Testis (tissue), 3 donors: ENCODE measurements around the gene OCIAD1. TPM values are rescaled to one million over a fixed set of nuclear protein-coding genes. Genes with fewer than 3 reads are reported as not detected.

Source experiments
- DNase-seq: peaks from one replicate; pipeline ENCODE4 v3.0.0-alpha.2; 2019
- H3K27ac ChIP-seq, 2 donors: fragments of 200-600 bp; sonication (generic); one replicate each; pipeline ENCODE4 v1.5.1; 2019
- H3K27me3 ChIP-seq: fragments of 200-600 bp; sonication (generic); one replicate; pipeline ENCODE4 v1.5.1; 2019
- H3K36me3 ChIP-seq: fragments of 200-600 bp; sonication (generic); one replicate; pipeline ENCODE4 v1.5.1; 2017; ENCODE audit warnings: low read depth; ENCODE audit errors: missing control alignments
- H3K4me1 ChIP-seq: fragments of 200-600 bp; sonication (generic); one replicate; pipeline ENCODE4 v1.5.1; 2019
- H3K4me3 ChIP-seq, 2 donors: fragments of 200-600 bp; sonication (generic); one replicate each; pipeline ENCODE4 v1.5.1; 2017 to 2019
- H3K9me3 ChIP-seq: fragments of 200-600 bp; sonication (generic); one replicate; pipeline ENCODE4 v1.5.1; 2017
- CTCF ChIP-seq, 3 experiments: fragments of 450-650 bp in 2 of 3; fragments of 200-600 bp in 1 of 3; sonication (generic) in 1 of 3; IDR thresholded peaks; one replicate each; pipeline ENCODE4 v1.5.1; 2016 to 2019; ENCODE audit warnings: antibody characterized with exemption in 3 of 3, mild to moderate bottlenecking in 2 of 3, moderate library complexity in 1 of 3
- POLR2A ChIP-seq: fragments of 450-650 bp; IDR thresholded peaks from one replicate; pipeline ENCODE4 v1.6.1; 2017; ENCODE audit warnings: antibody characterized with exemption, mild to moderate bottlenecking, moderate library complexity
- WGBS, 2 donors: methylation state at CpG; one replicate each; pipeline ENCODE4 v1.1.5; 2018; 5-methylcytosine and 5-hydroxymethylcytosine counted together
- intact Hi-C: fragments of 100-400 bp; cut with DNase I; formaldehyde crosslinking; loops from one replicate; pipeline ENCODE4 v1.15.1; 2023; ENCODE audit warnings: low total_unique reads
- polyA plus RNA-seq: library from polyadenylated mRNA; stranded (reverse); fragments of 350-450 nt; fragmentation: Illumina TruSeq; extraction: RNeasy Lipid Tissue Mini Kit (QIAGEN cat#74804); gene quantifications from one replicate; pipeline ENCODE4 v1.2.3, GENCODE V29; 2014; ENCODE audit warnings: low read depth, low replicate concordance; ENCODE audit not compliant: insufficient read depth
- total RNA-seq, 2 donors: library from RNA; depleted of rRNA; stranded (reverse); fragments of >200 nt; gene quantifications; one replicate each; pipeline ENCODE4 v1.2.3, GENCODE V29; 2016

Gene OCIAD1
- total and polyA plus RNA-seq, 3 donors from 2014 or later: 112 to 141 (median 126) TPM

DNA sequence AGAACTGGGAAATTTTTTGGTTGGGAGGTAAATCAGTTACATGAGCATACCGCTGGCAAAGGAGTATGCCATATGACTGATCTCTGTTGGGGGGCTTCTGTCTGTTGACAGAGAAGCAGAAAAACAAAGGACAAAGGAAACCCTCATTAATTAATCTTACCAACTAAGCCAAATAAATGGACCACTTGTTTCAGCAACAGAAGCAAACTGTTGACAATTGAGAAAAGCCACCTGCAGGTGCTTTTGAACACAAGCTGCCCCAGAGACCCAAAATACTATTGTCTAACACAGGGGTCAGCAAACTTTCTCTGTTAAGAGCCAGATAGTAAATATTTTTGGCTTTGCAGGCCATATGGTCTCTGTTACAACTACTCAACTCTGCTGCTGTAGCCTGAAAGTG is 43.8 kb upstream of the OCIAD1 start:
- Histone ChIP-seq H3K27ac (no peak overlapping the region), H3K36me3 (no peaks in the 10 kb centered on the region), H3K27me3 (no peaks in the 10 kb centered on the region), H3K9me3 (no peaks in the 10 kb centered on the region), H3K4me3 (no peak overlapping the region), H3K4me1 (no peaks in the 10 kb centered on the region)
- no peak for DNase-seq
- intact Hi-C loops: no loop called here
- 39 to 65% methylated on average over 1 of the region's 1 CpG for WGBS, 2 donors
- no peak for TF ChIP-seq CTCF (IDR thresholded peaks at IDR 0.05)
- TF ChIP-seq POLR2A: no peak

- TF ChIP-seq CTCF (IDR thresholded peaks at IDR 0.05) (no peak), POLR2A (no peak)
- no peaks in the 10 kb centered on the region for H3K27me3 ChIP-seq
- H3K36me3 ChIP-seq: no peaks in the 10 kb centered on the region
- no peak for DNase-seq
- H3K27ac ChIP-seq: no peak overlapping the region
- H3K4me1 ChIP-seq: no peaks in the 10 kb centered on the region
- no peaks in the 10 kb centered on the region for H3K9me3 ChIP-seq
- H3K4me3 ChIP-seq: no peak overlapping the region
- intact Hi-C loops: no loop called here
Measured at GRCh38 chr4:48790561-48790960, 40.3 kb upstream of the OCIAD1 start.

- TF ChIP-seq POLR2A (no peak), CTCF (IDR thresholded peaks at IDR 0.05) (no peak)
- intact Hi-C loops: no loop called here
- Histone ChIP-seq H3K4me1 (no peaks in the 10 kb centered on the region), H3K4me3 (no peak overlapping the region), H3K27me3 (no peaks in the 10 kb centered on the region), H3K27ac (no peak overlapping the region), H3K36me3 (no peaks in the 10 kb centered on the region), H3K9me3 (no peaks in the 10 kb centered on the region)
- DNase-seq: no peak
Measured at GRCh38 chr4:48791313-48791712, 39.6 kb upstream of the OCIAD1 start.

DNA sequence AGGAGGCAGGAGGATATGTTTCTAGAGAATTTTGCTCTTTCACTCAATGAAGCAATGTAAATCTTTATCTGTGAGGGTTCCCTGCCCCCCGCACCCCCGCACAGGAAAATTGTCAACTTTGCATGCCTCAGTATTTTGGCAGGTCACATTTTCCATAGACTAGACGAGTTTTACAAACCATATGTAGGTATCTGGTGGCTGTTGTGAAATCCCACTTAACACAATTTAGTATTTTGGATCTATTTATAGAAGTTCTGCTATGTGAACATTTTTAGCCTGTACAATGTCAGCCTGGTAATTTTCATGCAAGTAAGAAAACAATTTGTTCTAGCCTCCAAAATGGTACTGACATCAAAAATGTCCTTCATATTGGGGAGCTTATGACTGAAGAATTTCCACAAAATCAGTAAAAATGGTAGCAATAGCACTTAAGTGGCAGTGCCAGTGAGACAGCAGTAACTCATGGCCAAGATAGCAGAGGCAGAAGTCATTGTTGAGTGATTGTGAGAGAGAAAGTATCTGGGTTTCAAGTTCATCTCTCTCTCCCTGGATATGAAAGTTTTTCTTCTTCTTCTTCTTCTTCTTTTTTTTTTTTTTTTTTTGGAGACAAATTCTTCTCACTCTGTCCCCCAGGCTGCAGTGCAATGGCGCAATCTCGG is 38.4 kb upstream of the OCIAD1 start:
- H3K4me1 ChIP-seq: no peaks in the 10 kb centered on the region
- WGBS, 2 donors: 80% methylated on average over 5 of the region's 5 CpGs
- TF ChIP-seq CTCF (IDR thresholded peaks at IDR 0.05) (no peak), POLR2A (no peak)
- no peaks in the 10 kb centered on the region for H3K27me3 ChIP-seq
- H3K27ac ChIP-seq: no peak overlapping the region
- no peak overlapping the region for H3K4me3 ChIP-seq
- intact Hi-C loops: no loop called here
- DNase-seq: no peak
- H3K9me3 ChIP-seq: no peaks in the 10 kb centered on the region
- no peaks in the 10 kb centered on the region for H3K36me3 ChIP-seq

- DNase-seq: no peak
- intact Hi-C loops: no loop called here
- Histone ChIP-seq H3K4me3 (no peak overlapping the region), H3K4me1 (no peaks in the 10 kb centered on the region), H3K9me3 (no peaks in the 10 kb centered on the region), H3K27me3 (no peaks in the 10 kb centered on the region), H3K27ac (no peak overlapping the region), H3K36me3 (no peaks in the 10 kb centered on the region)
- WGBS, 2 donors: 93 to 98% methylated on average over 3 of the region's 3 CpGs
- no peak for TF ChIP-seq POLR2A
- no peak for TF ChIP-seq CTCF (IDR thresholded peaks at IDR 0.05)
Measured at GRCh38 chr4:48795108-48795507, 35.8 kb upstream of the OCIAD1 start.
